NOMO-1 treated with dmso at 0.1 percent for 144 hours (cell line): Measurements from ENCODE around the gene TREH.

ENCODE experiments used
- DNase-seq: peaks from one replicate; lab custom pipeline; 2025; ENCODE audit not compliant: unreplicated experiment; lab: John Stamatoyannopoulos, UW

TREH gene

DNA sequence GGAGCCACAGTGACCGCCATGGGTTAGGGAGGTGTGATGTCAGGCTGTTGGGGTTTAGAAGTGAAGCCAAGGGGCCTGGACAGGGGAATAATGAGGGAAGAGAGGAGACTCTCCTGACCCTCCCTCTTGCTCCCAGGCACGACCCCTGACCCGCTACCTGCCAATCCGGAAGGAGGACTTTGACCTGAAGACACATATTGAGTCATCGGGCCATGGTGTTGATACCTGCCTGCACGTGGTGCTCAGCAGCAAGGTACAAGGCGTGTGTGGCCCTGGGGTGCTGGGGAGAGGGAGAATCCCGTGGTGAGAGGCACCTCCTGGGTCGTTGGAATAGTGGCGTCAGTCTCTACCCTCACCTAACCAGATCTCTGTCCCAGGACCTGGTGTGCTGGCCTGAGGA is 29.5 kb downstream of the TREH start:
- DNase-seq = no peak

DNA sequence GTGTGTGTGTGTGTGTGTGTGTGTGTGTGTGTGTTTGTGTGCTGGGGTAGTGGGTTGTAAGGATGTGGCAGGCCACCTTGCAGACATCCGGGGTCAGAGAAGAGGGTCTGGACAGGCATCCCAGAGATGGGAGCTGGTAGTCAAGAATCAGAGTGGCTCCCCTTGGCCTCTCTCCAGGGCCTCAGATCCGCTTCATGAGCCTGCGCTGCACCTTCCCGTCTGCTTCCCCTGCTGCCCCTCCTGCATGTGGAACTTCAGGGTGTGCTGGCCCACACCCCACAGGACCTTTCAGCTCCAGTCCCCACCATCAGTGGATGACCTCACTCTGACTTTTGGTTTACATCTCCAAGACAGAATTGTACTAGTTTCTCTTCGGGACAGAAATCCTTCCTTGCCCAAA is 31.2 kb downstream of the TREH start:
- DNase-seq = no peak

DNA sequence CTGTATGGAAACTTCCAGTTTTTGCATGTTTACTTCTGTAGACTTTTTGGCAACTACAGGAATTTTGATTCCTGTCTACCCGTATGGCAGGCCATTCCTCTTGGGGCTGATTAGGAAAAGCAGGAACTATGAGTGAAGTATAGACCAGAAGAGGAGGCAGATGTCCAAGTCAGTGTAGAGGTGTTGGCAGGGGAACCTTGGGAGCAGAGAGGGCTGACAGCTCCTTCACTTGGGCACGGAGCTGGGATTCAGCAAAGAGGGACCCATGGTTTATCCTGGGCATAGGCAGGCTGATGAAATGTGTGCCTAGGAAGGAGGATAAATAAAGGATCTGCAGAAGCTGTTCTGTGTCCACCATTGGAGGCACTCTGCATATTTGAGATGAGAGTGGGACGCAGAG is 33.1 kb downstream of the TREH start:
- DNase-seq = no peak

DNA sequence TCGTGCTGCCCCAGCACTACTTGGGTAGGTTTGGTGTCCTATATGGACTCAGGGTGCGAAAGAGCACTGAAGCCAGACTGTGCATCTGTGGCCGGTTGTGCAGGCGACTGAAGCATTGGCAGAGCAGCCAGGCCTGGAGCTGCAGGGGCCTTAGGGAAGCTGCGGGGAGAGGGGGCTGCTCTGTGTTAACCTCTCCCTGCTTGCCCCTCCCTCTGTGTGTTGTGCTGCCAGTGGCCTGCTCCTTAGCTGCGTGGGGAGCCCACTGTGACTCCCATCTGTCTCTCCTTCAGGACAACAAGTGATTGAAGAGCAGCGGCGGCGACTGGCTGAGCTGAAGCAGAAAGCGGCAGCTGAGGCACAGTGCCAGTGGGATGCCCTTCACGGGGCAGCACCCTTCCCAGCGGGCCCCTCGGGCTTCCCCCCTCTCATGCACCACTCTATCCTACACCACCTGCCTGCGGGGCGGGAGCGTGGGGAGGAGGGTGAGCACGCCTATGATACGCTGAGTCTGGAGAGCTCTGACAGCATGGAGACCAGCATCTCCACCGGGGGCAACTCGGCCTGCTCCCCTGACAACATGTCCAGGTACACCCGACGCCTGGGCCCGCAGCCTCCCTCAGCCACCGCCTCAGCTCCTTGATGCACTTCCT is 34.3 kb downstream of the TREH start:
- DNase-seq = no peak

DNA sequence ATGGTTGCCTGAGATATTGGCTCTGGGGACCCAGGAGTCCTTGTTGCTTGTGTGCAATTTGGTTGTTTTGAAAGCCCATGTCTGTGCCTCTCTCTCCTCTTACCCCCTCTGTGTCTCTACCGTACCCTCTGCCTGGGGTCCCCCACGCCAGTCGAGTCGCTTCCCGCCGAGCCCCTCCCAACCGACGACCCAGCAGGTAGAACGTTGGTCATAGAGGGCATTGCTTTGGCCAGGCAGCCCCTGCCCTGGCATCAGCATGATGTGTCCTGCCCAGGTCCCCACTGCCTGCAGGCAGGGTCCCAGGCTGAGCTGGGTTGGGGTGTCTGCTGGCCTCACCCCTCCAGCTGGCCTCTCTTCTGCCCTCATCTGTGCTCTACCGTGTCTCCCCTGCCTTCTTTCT is 35.0 kb downstream of the TREH start:
- no peak for DNase-seq

DNA sequence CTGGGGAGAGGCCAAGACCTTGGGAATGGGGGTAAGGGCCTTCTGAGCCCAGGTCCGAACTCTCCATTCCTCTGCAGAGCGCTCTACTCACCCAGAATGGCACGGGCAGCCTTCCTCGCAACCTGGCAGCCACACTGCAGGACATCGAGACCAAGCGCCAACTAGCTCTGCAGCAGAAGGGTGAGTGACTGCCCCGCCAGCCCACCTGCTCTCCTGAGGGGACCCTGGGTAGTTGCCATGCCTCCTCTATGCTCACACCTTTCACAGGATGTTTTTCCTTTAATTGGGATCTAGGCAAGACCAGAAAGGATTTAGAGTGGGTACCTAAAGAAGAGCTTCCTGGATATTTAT is 35.5 kb downstream of the TREH start:
- no peak for DNase-seq

DNA sequence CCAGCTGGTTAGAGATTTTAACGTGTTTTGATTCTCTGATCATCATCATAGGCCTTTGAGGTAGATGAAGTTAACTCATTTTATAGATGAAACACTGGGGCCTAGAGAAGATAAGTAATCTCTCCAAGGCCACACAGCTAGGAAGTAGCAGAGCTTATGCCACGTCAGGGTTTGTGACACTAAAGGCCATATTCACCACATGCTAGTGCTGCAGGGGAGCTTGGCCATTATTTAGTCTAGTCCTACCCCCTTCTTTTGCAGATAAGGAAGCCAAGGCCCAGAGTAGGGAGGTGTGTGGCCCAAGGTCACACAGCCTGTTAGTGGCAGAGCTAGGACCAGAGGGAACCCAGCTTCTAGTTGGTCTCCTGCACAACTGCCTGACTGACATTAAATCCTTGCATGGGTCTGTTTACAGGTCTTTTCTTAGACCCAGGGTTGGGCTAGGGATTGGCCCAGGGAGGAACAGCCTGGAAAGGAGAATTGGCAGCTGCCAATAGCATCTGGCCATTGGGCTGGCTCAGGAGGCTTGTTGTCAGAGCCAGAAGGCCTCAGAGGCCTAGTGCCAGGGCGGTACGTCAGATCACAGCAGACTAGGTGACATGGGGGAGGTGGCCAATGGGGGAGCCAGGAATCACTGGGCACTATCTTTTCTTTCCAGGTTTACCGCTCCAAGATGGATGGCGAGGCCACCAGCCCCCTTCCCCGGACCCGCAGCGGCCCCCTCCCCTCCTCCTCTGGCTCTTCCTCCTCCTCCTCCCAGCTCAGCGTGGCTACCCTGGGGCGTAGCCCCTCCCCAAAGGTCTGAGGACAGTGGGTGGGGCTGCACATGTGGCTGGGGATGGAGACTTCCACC is 36.1 kb downstream of the TREH start:
- DNase-seq = no peak

DNA sequence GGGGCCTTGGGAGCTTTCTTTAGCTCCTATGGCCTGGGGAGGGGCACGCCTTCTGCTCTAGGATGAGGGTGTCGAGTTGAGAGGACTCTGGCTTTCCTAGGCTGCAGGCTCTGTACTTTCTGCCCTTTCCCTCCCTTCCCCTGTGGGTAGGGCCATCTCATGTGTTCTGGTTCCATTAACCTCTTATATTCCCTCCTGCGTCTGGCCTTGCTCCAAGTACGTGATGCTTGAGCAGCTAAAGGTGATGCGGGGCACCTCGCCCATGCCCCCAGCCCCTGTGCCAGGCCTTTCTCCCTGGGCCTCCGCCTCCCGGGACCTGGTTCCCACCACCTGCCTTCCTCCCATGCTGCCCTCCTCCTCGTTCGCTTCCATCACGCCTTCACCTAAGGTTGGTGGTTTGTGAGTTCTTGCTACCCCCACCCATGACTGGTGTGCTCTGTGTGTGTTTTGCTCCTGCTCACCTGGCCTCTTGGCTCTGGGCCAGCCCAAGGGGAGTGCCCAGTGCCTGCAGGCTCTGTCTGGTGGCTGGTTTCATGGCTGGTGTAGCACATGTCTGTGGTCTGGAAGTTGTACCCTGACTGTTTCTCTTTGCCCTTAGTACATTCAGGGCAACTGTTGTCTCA is 37.9 kb downstream of the TREH start:
- DNase-seq = no peak

DNA sequence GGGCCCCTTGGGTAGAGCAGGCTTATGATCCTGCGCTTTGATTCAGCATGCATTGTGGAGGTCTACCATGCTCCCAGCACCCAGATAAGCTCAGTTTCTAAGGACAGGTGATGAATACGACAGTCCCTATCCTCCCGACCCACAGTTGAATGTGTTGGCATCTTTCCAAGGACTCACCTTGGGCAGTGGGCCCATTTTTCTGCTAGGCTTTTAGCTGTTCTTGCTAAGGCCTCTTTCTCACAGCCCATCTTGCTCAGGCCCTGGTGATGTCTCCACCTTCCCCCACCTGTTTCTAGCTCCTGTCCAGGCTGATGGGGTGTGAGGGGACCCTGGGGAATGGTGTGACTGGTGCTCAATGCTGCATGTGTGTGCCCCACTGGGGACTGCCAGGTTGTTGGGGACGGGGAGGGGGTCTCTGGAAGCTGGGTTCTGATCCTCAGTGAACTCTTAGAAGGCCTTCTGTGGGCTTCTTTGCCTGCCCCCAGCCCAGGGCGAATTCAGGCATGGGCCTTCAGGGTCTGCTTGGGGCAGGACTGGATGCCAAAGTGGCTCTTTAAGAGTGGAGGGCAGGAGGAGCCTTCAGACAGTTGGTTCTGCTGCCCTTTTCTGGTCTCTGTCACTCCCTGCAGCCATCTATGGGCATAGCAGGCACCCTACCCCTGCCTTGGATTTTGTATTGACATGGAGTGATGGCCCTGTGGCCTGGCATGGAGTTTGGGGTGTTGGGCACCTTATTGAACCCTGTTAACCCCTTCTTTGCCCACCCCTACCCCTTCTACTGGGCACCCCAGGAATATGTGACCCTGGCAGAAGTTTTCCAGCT is 38.9 kb downstream of the TREH start:
- DNase-seq = no peak

DNA sequence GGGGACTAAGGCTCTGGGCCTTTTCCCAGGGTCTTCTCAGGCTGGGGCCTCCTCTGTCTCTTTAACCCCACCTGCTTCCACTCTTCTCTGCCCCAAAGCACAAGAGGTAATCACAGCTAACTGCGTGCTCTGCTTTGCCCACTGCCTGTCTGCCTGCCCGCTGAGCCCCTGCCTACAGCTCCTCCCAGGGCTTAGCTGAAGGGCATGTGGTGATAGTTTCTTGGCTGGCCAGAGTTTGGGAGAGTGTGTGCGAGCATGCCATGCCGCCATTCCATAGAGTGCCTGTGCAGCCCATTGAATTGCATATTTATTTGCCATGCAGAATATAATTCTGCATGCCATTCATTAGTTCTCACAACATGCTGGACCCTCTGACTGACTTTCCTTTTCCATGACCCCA is 39.6 kb downstream of the TREH start:
- no peak for DNase-seq

DNA sequence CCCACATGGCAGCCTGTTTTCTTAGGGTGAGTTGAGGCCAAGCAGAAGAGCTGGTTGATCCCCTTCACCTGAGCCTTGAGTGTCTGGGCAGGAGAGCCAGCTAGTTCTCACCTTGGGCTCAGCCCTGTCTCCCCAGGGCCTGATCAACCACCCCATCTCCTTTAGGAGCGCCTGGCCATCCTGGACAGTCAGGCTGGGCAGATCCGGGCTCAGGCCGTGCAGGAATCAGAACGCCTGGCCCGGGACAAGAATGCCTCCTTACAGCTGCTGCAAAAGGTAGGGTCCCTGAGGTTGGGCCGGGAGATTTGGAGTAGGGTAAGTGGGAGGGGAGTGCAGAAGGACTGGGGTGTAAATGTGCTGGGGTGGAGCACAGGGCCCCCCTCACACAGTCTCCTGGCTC is 40.7 kb downstream of the TREH start:
- DNase-seq = no peak

DNA sequence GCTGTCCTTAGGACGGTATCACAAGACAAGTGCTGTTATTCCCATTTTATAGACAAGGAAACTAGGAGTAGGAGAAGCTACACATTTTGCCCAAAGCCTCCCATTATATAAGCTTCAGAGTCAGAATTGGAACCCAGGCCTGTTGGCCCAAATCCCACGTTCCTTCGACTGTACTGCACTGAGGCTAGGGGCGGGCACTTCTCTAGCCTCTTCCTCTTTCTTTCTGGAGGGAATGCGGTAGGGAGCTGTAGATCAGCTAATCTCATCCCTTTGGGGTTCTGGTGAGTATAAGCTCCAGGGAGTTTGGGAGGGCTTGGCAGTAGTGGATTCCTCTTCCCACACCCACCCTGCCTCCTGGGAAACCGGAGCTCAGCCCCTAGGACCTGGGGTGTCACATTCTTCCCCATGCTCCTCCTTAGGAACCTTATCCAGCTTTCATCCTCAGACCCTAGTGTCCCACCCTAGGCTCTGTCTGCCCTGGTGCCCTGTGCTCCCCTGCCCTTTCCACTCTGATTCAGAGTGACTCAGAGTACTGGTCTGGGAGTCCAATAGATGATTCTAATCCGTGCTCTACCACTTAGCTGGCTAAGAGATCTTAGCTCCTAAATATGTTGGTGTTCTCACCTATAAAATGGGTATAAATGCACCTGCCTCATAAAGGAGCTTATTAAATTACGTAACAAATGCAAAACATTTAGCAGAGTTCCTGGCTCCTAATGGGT is 42.7 kb downstream of the TREH start:
- no peak for DNase-seq

DNA sequence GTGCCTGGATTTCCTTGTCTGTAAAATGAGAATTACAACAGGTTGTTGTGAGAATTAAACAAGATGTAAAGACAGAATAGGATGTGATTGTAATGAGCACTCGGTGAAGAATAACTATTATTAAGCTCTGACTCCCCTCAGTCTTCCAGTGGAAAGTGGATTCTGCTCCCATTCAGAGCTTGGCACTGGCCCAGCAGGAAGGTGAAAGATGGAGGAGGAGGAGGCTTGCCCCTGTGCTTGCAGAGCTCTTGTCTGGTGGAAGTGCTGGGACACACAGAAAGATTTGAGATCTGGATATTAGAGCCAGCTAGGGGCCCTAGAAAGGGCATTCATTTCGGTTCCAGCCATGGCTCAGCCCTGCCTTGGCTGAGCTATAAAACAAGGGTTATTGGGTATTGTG is 43.8 kb downstream of the TREH start:
- DNase-seq = no peak

DNA sequence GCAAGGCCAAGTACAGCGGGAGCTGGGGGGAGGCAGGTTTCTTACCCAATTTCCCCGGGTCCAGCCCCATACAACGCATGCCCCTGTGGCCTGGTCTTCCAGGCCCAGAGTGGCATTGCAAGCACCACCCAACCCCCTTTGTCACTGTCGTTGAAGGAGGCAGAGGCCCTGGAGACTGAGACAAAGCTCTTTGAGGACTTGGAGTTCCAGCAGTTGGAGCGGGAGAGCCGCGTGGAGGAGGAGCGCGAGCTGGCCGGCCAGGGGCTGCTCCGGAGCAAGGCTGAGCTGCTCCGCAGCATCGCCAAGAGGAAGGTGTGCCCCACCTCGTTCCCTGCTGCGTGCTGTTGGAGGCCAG is 44.2 kb downstream of the TREH start:
- DNase-seq = no peak

DNA sequence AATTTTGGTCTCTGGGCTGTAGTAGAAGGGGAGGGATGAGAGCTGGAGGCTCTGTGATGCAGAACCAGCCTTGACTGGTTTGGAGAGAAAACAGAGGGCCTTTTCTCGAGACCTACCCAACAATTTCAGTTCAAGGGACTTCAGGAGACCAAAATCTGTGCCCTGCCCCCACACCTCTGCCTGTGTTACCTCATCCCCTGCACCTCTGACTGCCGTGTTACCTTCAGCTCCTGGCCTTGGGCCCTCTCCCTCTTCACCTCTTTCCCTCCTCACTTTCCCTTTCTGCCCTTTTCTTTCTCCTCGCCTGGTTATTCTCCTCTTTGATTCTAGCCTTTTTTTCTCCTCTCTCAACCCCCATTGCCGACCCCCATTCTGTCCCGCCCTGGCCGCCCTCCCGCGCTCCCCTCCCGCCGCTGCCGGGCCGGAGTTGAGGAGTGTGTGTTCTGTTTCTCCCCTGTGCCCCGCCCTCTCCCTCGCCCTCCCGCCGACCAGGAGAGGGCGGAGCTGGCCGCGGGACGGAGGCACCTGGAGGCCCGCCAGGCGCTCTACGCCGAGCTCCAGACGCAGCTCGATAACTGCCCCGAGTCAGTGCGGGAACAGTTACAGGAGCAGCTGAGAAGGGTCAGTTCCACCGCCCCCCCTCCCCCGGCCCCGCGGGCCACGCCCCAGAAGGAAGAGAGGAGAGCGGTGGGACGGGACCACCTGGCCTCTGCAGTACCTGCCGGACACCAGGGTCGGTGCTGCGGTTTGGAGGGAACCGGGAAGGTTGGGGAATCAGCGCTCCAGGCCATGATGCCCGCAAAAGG is 44.8 kb downstream of the TREH start:
- no peak for DNase-seq

DNA sequence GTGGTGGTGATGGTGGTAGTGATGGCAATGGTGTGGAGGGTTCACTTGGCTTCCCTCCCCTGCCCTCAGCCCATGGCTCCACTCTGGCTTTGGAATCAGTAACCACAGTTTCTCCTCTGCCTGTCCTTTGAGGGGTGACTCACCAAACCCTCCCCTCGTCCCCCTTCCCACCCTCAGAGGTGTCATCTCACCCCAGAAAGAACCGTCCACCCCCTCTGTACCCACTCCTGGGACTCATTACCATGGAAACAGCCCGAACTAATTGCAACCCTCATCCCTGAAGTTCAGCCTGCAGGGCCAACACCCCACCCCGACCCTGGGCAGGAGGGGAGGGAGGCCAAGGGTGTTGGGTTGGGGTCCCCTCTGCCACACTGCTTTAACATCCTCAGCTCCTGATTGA is 45.5 kb downstream of the TREH start:
- no peak for DNase-seq

DNA sequence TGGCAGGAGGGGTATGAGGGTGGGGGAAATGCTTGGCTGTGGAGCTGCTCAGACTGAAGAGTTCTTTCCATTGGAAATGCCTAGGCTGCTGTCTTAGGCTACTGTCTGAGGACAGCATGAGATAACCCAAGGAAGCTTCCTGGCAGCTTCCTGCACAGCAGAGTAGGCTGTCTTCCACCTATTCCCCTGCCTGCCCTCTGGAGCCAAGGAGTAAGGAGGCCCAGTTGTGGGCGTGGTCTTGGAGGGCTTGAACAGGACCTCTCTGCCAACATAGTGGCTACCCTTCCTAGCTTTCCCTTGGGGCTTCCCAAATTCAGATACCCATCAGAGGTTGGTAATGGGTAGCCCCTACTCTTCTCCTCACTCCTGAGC is 46.1 kb downstream of the TREH start:
- no peak for DNase-seq

DNA sequence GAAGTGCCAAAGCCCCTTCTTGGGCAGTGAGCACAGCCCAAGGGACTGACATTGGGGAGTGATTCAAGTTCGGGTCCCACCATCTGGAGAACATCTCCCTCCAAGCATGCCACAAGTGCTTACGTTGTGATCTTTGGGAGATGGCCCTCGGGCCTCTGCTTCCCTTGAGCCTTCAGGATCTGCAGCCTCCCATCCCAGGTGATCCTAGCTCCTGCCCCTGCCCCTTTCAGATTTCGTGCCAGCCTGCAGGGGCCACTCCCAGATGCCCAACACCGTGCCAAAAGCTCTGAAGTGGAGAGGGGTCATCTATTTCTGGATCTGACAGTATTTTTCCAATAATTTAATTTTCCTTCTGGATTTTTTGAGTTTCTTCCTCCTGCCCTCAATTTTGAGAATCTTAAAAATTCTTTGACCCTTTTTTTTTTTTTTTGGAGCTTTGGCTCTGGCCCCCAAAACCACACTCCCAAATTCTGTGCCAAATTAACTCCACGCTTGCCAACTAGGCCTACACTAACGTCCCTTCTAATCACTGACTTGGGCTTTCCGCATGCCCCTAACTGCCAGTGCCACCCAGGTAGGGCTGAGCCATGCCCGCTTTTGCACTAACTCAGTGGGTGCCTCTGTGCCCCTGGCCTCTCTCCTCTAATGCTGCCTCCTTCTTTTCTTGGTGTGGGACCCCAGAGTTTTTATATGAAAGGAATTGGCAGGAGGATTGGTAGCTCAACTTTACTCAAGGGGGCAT is 46.7 kb downstream of the TREH start:
- no peak for DNase-seq

DNA sequence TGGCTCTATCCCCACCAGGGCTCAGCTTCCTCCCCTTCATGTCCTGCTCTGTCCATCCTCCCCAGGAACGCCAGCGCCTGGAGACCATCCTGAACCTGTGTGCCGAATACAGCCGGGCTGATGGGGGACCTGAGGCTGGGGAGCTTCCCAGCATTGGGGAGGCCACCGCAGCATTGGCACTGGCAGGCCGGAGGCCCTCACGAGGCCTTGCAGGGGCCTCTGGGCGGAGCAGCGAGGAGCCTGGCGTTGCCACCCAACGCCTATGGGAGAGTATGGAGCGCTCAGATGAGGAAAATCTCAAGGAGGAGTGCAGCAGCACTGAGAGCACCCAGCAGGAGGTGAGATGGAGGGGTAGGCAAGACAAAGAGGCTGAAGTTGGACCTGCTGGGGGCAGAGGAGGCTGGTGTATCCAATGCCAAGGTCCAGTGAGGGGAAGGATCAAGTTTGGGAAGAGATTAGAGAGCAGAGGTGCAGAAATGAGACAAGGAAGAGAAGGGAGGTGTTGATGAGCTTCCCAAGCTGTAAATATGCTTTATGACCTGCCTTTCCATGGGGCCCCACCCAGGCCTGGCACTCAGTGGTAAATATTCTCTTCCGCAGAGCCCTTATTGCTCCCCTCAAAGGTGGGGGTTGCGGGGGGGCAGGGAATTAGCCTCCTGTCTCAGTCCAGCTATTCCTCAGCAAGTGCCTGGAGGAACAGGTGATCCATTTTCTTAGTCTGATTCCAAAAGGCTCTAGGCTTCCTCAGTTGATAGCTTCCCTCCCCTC is 48.1 kb downstream of the TREH start:
- DNase-seq = no peak
